Liver (tissue), 9 donors: Measurements from ENCODE around the gene WNT3A. TPM values are rescaled to one million over a fixed set of nuclear protein-coding genes. Genes with fewer than 3 reads are reported as not detected.

Experiments
- DNase-seq: peaks from one replicate; pipeline ENCODE4 v3.0.0-alpha.2; 2017; ENCODE audit warnings: low spot score
- H3K27ac ChIP-seq, 2 donors: one replicate each; pipeline ENCODE4 v1.7.0; 2013; ENCODE audit warnings: inconsistent platforms in 2 of 2, low read length in 2 of 2, control low read depth in 1 of 2, low read depth in 1 of 2, mild to moderate bottlenecking in 1 of 2
- H3K27me3 ChIP-seq, 4 donors: one replicate each; pipeline versions ENCODE4 v1.6.1 to v1.7.0; 2013; ENCODE audit warnings: low read length in 3 of 4, inconsistent platforms in 1 of 4, mild to moderate bottlenecking in 1 of 4, moderate library complexity in 1 of 4; ENCODE audit not compliant: control insufficient read depth in 4 of 4, insufficient read depth in 4 of 4
- H3K36me3 ChIP-seq, 4 donors: one replicate each; pipeline versions ENCODE4 v1.6.1 to v1.7.0; 2013; ENCODE audit warnings: low read length in 3 of 4, mild to moderate bottlenecking in 3 of 4, low read depth in 1 of 4, moderate library complexity in 1 of 4; ENCODE audit not compliant: control insufficient read depth in 4 of 4, insufficient read depth in 3 of 4
- H3K4me1 ChIP-seq, 4 donors: one replicate each; pipeline versions ENCODE4 v1.6.1 to v1.7.0; 2013; ENCODE audit warnings: low read length in 3 of 4, mild to moderate bottlenecking in 3 of 4, moderate library complexity in 1 of 4; ENCODE audit not compliant: control insufficient read depth in 4 of 4, insufficient read depth in 4 of 4
- H3K4me3 ChIP-seq, 3 donors: one replicate each; pipeline versions ENCODE4 v1.6.1 to v1.7.0; 2013; ENCODE audit warnings: low read length in 3 of 3, control low read depth in 1 of 3, low read depth in 1 of 3, mild to moderate bottlenecking in 1 of 3
- H3K9ac ChIP-seq, 2 donors: one replicate each; pipeline ENCODE4 v1.7.0; 2013; ENCODE audit warnings: low read length in 2 of 2, mild to moderate bottlenecking in 2 of 2, moderate library complexity in 2 of 2, control low read depth in 1 of 2, low read depth in 1 of 2
- H3K9me3 ChIP-seq, 4 donors: one replicate each; pipeline versions ENCODE4 v1.6.1 to v1.7.0; 2013; ENCODE audit warnings: low read length in 3 of 4; ENCODE audit not compliant: control insufficient read depth in 4 of 4
- EGR1 ChIP-seq, 2 donors: IDR thresholded peaks; 2 replicates each; pipeline ENCODE4 v1.6.1; 2016 to 2018; ENCODE audit warnings: antibody characterized with exemption in 2 of 2, low read depth in 2 of 2
- FOXA1 ChIP-seq: IDR thresholded peaks from 2 replicates; pipeline ENCODE4 v1.6.1; 2016; ENCODE audit warnings: antibody characterized with exemption
- FOXA2 ChIP-seq: IDR thresholded peaks from 2 replicates; pipeline ENCODE4 v1.6.1; 2016; ENCODE audit warnings: antibody characterized with exemption
- GABPA ChIP-seq, 2 donors: IDR thresholded peaks in 1 of 2; conservative IDR thresholded peaks in 1 of 2; 2 replicates each; pipeline ENCODE4 v1.6.1; 2016; ENCODE audit warnings: antibody characterized with exemption in 2 of 2, mild to moderate bottlenecking in 1 of 2, moderate library complexity in 1 of 2
- HNF4A ChIP-seq, 2 donors: conservative IDR thresholded peaks; 2 replicates each; pipeline ENCODE4 v1.6.1; 2016; ENCODE audit warnings: antibody characterized with exemption in 2 of 2, mild to moderate bottlenecking in 2 of 2
- JUND ChIP-seq, 2 donors: IDR thresholded peaks; 2 replicates each; pipeline ENCODE4 v1.6.1; 2016; ENCODE audit warnings: antibody characterized with exemption in 2 of 2
- NR2F2 ChIP-seq: IDR thresholded peaks from 2 replicates; pipeline ENCODE4 v1.6.1; 2016; ENCODE audit warnings: antibody characterized with exemption
- RAD21 ChIP-seq, 2 donors: IDR thresholded peaks; 2 replicates each; pipeline ENCODE4 v1.6.1; 2016; ENCODE audit warnings: antibody characterized with exemption in 2 of 2, mild to moderate bottlenecking in 2 of 2
- RXRA ChIP-seq, 2 donors: IDR thresholded peaks; 2 replicates each; pipeline ENCODE4 v1.6.1; 2017 to 2018; ENCODE audit warnings: antibody characterized with exemption in 2 of 2, mild to moderate bottlenecking in 1 of 2
- SP1 ChIP-seq: IDR thresholded peaks from 2 replicates; pipeline ENCODE4 v1.6.1; 2018; ENCODE audit warnings: antibody characterized with exemption, mild to moderate bottlenecking
- YY1 ChIP-seq: IDR thresholded peaks from 2 replicates; pipeline ENCODE4 v1.6.1; 2016; ENCODE audit warnings: antibody characterized with exemption, mild to moderate bottlenecking
- WGBS: extraction: QIAGEN DNeasy Blood & Tissue Kit; methylation state at CpG from one replicate; pipeline ENCODE4 v1.1.7; 2013; 5-methylcytosine and 5-hydroxymethylcytosine counted together
- polyA plus RNA-seq, 2 donors: library from polyadenylated mRNA; stranded (reverse) in 1 of 2; unstranded in 1 of 2; fragments of 200-250 nt in 1 of 2; fragments of >200 nt in 1 of 2; fragmentation: Nextera tagmentation in 1 of 2; extraction: Ambion mirVana in 1 of 2; gene quantifications; one replicate each; pipeline versions ENCODE4 v1.2.1 to v1.2.3, GENCODE V29; 2013 to 2015
- total RNA-seq, 2 donors: library from RNA; depleted of rRNA; stranded (reverse); fragments of >200 nt; gene quantifications; one replicate each; pipeline ENCODE4 v1.2.3, GENCODE V29; 2014
- TF ChIP-seq, protein P1 (sequence below): IDR thresholded peaks from 2 replicates; pipeline ENCODE4 v1.6.1; 2016; ENCODE audit warnings: antibody characterized with exemption
- TF ChIP-seq, protein P2 (sequence below): IDR thresholded peaks from 2 replicates; pipeline ENCODE4 v1.6.1; 2016; ENCODE audit warnings: antibody characterized with exemption
- TF ChIP-seq, protein P3 (sequence below): IDR thresholded peaks from 2 replicates; pipeline ENCODE4 v1.6.1; 2016; ENCODE audit warnings: antibody characterized with exemption, mild to moderate bottlenecking
- donor health status: healthy.
- donor health status: healthy.
- donor health status: healthy.
- donor health status: healthy.
- donor health status: healthy.

WNT3A gene
- total and polyA plus RNA-seq, 4 donors: not detected

DNA sequence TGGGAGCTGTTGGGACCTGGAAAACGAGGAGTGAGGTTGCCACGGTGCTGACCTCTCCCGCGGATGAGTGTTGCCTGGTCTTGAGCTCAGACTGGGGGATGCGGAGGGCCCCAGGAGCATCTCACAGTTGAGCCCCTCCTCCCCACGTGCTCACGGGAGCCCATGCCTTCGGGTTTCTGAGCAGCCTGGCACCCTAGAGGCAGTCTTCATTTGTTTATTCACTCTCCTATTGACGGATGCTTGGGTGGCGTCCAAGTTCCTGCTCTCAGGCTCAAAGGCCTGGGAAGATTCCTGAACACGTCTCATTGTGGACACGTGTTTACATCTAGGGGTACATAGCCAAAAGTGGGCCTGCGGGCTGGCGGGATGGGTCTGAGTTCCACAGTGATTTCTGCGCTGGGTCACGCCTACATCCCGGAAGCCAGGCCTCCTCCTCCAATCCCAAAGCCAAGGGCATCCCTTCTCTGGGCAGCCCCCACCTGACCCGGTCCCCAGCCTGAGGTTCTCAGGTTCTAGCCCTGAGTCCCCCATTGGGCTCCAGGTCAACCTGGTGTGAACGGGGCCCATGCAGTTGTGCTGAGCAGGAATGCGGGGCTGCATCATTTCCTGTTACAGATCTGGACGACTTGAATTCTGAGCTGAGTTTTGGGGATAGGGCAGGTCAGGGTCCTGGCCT, 14.7 kb downstream of the WNT3A start:
- H3K9ac ChIP-seq: no peak overlapping the region
- no peaks in the 10 kb centered on the region for H3K27me3 ChIP-seq
- peaks cover 0 to 5% (median 0%) of the 10 kb centered on the region in 4 donors for H3K9me3 ChIP-seq
- no peaks in the 10 kb centered on the region for H3K4me1 ChIP-seq
- DNase-seq: no peak
- H3K4me3 ChIP-seq: no peak overlapping the region
- H3K27ac ChIP-seq: no peak overlapping the region
- no peaks in the 10 kb centered on the region for H3K36me3 ChIP-seq
- 56% methylated on average over 21 of the region's 21 CpGs for WGBS
- TF ChIP-seq, protein P1, sequence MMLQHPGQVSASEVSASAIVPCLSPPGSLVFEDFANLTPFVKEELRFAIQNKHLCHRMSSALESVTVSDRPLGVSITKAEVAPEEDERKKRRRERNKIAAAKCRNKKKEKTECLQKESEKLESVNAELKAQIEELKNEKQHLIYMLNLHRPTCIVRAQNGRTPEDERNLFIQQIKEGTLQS: no peak
- TF ChIP-seq, protein P2, sequence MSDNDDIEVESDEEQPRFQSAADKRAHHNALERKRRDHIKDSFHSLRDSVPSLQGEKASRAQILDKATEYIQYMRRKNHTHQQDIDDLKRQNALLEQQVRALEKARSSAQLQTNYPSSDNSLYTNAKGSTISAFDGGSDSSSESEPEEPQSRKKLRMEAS: no peak
- TF ChIP-seq FOXA1: no peak
- TF ChIP-seq GABPA (IDR thresholded peaks at IDR 0.05 in 1 of 2, conservative IDR thresholded peaks at IDR 0.05 in 1 of 2): no peak
- no peak for TF ChIP-seq FOXA2

DNA sequence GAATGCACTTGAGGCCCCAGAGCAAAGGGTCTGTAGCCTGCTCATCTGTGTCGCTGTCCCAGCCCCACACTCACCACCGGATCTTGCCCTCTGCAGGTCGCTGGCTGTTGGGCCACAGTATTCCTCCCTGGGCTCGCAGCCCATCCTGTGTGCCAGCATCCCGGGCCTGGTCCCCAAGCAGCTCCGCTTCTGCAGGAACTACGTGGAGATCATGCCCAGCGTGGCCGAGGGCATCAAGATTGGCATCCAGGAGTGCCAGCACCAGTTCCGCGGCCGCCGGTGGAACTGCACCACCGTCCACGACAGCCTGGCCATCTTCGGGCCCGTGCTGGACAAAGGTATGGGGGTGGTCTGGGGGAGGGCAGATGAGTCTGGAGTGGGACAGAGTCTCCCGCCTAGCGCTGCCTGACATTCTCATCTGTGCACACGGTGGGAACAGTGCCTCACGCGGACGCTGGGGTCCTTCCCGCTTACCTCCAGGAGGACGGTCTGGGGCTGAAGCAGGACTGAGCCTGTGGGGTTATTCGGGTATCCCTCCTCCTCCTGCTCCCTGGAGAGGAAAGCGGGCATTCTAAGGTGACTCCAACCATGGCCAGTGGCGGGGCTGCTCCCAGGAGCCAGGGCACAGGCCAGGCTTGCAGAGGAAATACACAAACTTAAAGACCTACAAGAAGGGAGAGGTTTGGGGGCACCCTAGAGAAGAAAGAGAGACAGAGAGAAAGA, 15.9 kb downstream of the WNT3A start:
- WGBS: 85% methylated on average over 28 of the region's 28 CpGs
- Histone ChIP-seq H3K27me3 (no peaks in the 10 kb centered on the region), H3K9ac (no peak overlapping the region), H3K4me3 (no peak overlapping the region), H3K9me3 (peaks cover 0 to 5% (median 2%) of the 10 kb centered on the region in 4 donors), H3K36me3 (no peaks in the 10 kb centered on the region), H3K27ac (no peak overlapping the region), H3K4me1 (no peaks in the 10 kb centered on the region)
- DNase-seq: no peak
- TF ChIP-seq YY1: no peak
- TF ChIP-seq, protein P2: no peak
- no peak for TF ChIP-seq EGR1 (IDR thresholded peaks at IDR 0.05; ENCODE audit: low read depth in 2 of 2)
- TF ChIP-seq RAD21 (IDR thresholded peaks at IDR 0.05): no peak
- no peak for TF ChIP-seq NR2F2
- TF ChIP-seq RXRA (IDR thresholded peaks at IDR 0.05): no peak
- no peak for TF ChIP-seq HNF4A (conservative IDR thresholded peaks at IDR 0.05)
- TF ChIP-seq, protein P1: no peak
- TF ChIP-seq FOXA1: no peak

DNA sequence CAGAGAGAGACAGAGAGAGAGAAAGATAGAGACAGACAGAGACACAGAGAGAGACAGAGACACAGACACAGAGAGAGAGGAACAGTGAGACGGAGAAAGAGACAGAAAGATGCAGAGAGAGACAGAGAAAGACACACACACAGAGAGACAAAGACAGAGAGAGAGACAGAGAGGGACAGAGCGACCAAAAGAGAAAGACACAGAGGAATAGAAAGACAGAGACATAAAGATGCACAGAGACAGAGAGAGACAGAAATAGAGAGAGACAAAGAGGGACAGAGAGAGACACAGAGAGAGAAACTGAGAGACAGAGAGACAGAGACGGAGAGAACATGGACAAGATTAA, 16.5 kb downstream of the WNT3A start:
- Histone ChIP-seq H3K36me3 (no peaks in the 10 kb centered on the region), H3K9me3 (peaks cover 0 to 5% (median 2%) of the 10 kb centered on the region in 4 donors), H3K4me1 (no peaks in the 10 kb centered on the region), H3K9ac (no peak overlapping the region), H3K27ac (no peak overlapping the region), H3K27me3 (no peaks in the 10 kb centered on the region), H3K4me3 (no peak overlapping the region)
- WGBS: 76% methylated on average over 3 of the region's 3 CpGs
- TF ChIP-seq SP1 (no peak), GABPA (IDR thresholded peaks at IDR 0.05 in 1 of 2, conservative IDR thresholded peaks at IDR 0.05 in 1 of 2) (no peak), FOXA1 (no peak), YY1 (no peak), HNF4A (conservative IDR thresholded peaks at IDR 0.05) (no peak), NR2F2 (no peak), JUND (IDR thresholded peaks at IDR 0.05) (no peak)
- TF ChIP-seq, protein P3, sequence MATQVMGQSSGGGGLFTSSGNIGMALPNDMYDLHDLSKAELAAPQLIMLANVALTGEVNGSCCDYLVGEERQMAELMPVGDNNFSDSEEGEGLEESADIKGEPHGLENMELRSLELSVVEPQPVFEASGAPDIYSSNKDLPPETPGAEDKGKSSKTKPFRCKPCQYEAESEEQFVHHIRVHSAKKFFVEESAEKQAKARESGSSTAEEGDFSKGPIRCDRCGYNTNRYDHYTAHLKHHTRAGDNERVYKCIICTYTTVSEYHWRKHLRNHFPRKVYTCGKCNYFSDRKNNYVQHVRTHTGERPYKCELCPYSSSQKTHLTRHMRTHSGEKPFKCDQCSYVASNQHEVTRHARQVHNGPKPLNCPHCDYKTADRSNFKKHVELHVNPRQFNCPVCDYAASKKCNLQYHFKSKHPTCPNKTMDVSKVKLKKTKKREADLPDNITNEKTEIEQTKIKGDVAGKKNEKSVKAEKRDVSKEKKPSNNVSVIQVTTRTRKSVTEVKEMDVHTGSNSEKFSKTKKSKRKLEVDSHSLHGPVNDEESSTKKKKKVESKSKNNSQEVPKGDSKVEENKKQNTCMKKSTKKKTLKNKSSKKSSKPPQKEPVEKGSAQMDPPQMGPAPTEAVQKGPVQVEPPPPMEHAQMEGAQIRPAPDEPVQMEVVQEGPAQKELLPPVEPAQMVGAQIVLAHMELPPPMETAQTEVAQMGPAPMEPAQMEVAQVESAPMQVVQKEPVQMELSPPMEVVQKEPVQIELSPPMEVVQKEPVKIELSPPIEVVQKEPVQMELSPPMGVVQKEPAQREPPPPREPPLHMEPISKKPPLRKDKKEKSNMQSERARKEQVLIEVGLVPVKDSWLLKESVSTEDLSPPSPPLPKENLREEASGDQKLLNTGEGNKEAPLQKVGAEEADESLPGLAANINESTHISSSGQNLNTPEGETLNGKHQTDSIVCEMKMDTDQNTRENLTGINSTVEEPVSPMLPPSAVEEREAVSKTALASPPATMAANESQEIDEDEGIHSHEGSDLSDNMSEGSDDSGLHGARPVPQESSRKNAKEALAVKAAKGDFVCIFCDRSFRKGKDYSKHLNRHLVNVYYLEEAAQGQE: no peak
- TF ChIP-seq, protein P1: no peak
- DNase-seq: no peak
